ENCODE results near the gene ELK3.
"Not testable (repeated sequence)": the region's sequence is repeated elsewhere in the genome, so short reads cannot be mapped to it uniquely, and the experiment has no call there.

The ELK3 gene

GRCh38 chr12:96315741-96316481 lies 121.7 kb downstream of the ELK3 start:
- DNase-seq: not testable (repeated sequence)

GRCh38 chr12:96317801-96318200 lies 123.6 kb downstream of the ELK3 start:
- not testable (repeated sequence) for DNase-seq

Measured in NCI-H2029 (cell line).